Measurements from ENCODE around the gene SHD. TPM values are rescaled to one million over a fixed set of nuclear protein-coding genes. Genes with fewer than 3 reads are reported as not detected.

SHD gene
- polyA plus RNA-seq, 1 donor = 4.0 TPM

Other genes with a start within 250 kb of the SHD start
- 34.1 TPM for gene ZBTB7A, start 212.4 kb upstream of the SHD start, polyA plus RNA-seq
- gene MAP2K2, start 155.1 kb upstream of the SHD start, polyA plus RNA-seq = 188 TPM
- gene CREB3L3, start 125.6 kb upstream of the SHD start, polyA plus RNA-seq = 140 TPM
- gene SIRT6, start 96.7 kb upstream of the SHD start, polyA plus RNA-seq = 27.8 TPM
- 2.8 TPM for gene ANKRD24, start 96.6 kb upstream of the SHD start, polyA plus RNA-seq
- gene EBI3, start 49.7 kb upstream of the SHD start, polyA plus RNA-seq = 4.2 TPM
- 20.9 TPM for gene YJU2, start 32.2 kb upstream of the SHD start, polyA plus RNA-seq
- gene TMIGD2, start 23.1 kb downstream of the SHD start, polyA plus RNA-seq = 3.5 TPM
- gene FSD1, start 25.3 kb downstream of the SHD start, polyA plus RNA-seq = 5.1 TPM
- gene STAP2, start 59.6 kb downstream of the SHD start, polyA plus RNA-seq = 53.6 TPM
- 16.5 TPM for gene MPND, start 64.3 kb downstream of the SHD start, polyA plus RNA-seq
- 120 TPM for gene SH3GL1, start 121.3 kb downstream of the SHD start, polyA plus RNA-seq
- 12.4 TPM for gene CHAF1A, start 123.4 kb downstream of the SHD start, polyA plus RNA-seq
- gene UBXN6, start 178.5 kb downstream of the SHD start, polyA plus RNA-seq = 92.8 TPM
- gene HDGFL2, start 193.0 kb downstream of the SHD start, polyA plus RNA-seq = 45.6 TPM
- 1.8 TPM for gene PLIN4, start 239.2 kb downstream of the SHD start, polyA plus RNA-seq